ENCODE results near the gene ATXN10. TPM values are rescaled to one million over a fixed set of nuclear protein-coding genes. Genes with fewer than 3 reads are reported as not detected.

Gene ATXN10
- total and polyA plus RNA-seq, 11 donors, result 55.0 to 192 (median 149) TPM

GRCh38 chr22:45845076-45845487 is 173.4 kb downstream of the ATXN10 start:
- TF ChIP-seq POLR2A (IDR thresholded peaks at IDR 0.05), result no peak
- TF ChIP-seq CTCF (IDR thresholded peaks at IDR 0.05), result no peak
- no peaks in the 10 kb centered on the region for H3K4me1 ChIP-seq
- no peaks in the 10 kb centered on the region for H3K27me3 ChIP-seq
- no peaks in the 10 kb centered on the region for H3K9me3 ChIP-seq
- no peak overlapping the region for H3K27ac ChIP-seq
- 62 to 66% (median 64%) methylated on average over 5 of the region's 5 CpGs for WGBS, 4 donors
- ATAC-seq (no peak), DNase-seq (no peak)
- H3K36me3 ChIP-seq, result peaks cover 0 to 56% (median 39%) of the 10 kb centered on the region in 9 donors
- no peak overlapping the region for H3K4me3 ChIP-seq
- intact Hi-C loops (cut with DNase I), result no loop called here

- TF ChIP-seq POLR2A (IDR thresholded peaks at IDR 0.05), result no peak
- TF ChIP-seq CTCF (IDR thresholded peaks at IDR 0.05), result no peak
- DNase-seq (no peak), ATAC-seq (no peak)
- no peaks in the 10 kb centered on the region for H3K27me3 ChIP-seq
- no peak overlapping the region for H3K27ac ChIP-seq
- intact Hi-C loops (cut with DNase I), result no loop called here
- H3K9me3 ChIP-seq, result peaks cover 0 to 4% (median 0%) of the 10 kb centered on the region in 12 donors
- no peak overlapping the region for H3K4me3 ChIP-seq
- WGBS, 4 donors, result 90 to 93% (median 92%) methylated on average over 3 of the region's 3 CpGs
- H3K4me1 ChIP-seq, result no peaks in the 10 kb centered on the region
- H3K36me3 ChIP-seq, result peaks cover 0 to 65% (median 48%) of the 10 kb centered on the region in 9 donors
Measured at GRCh38 chr22:45846952-45847351, 175.3 kb downstream of the ATXN10 start.

- no peak for DNase-seq
- no peaks in the 10 kb centered on the region for H3K4me1 ChIP-seq
- intact Hi-C loops (cut with DNase I), result no loop called here
- ATAC-seq, result no peak
- peaks cover 0 to 17% (median 2%) of the 10 kb centered on the region in 12 donors for H3K9me3 ChIP-seq
- H3K36me3 ChIP-seq, result peaks cover 0 to 56% (median 42%) of the 10 kb centered on the region in 9 donors
- no peak overlapping the region for H3K27ac ChIP-seq
- H3K4me3 ChIP-seq, result no peak overlapping the region
- TF ChIP-seq CTCF (IDR thresholded peaks at IDR 0.05), result no peak
- TF ChIP-seq POLR2A (IDR thresholded peaks at IDR 0.05), result no peak
- H3K27me3 ChIP-seq, result no peaks in the 10 kb centered on the region
- WGBS, 4 donors, result 97 to 99% (median 98%) methylated on average over 2 of the region's 2 CpGs
Measured at GRCh38 chr22:45848904-45849303, 177.3 kb downstream of the ATXN10 start.

- no peaks in the 10 kb centered on the region for H3K4me1 ChIP-seq
- H3K9me3 ChIP-seq, result peaks cover 0 to 17% (median 2%) of the 10 kb centered on the region in 12 donors
Measured at GRCh38 chr22:45852826-45853225, 181.2 kb downstream of the ATXN10 start.

More at GRCh38 chr22:45852826-45853225, 181.2 kb downstream of the ATXN10 start:
- TF ChIP-seq CTCF (IDR thresholded peaks at IDR 0.05), result no peak
- no peak for TF ChIP-seq POLR2A (IDR thresholded peaks at IDR 0.05)
- whole genome bisulfite sequencing, 4 donors, result 77 to 99% (median 97%) methylated on average over 2 of the region's 2 CpGs
- no peak for DNase-seq
- no peak overlapping the region for H3K27ac ChIP-seq
- no peak overlapping the region for H3K4me3 ChIP-seq
- ATAC-seq, result no peak
- no peaks in the 10 kb centered on the region for H3K27me3 ChIP-seq
- H3K36me3 ChIP-seq, result peaks cover 0 to 59% (median 37%) of the 10 kb centered on the region in 9 donors
- intact Hi-C loops (cut with DNase I), result no loop called here
